HFFc6 (cell line): ENCODE data around the gene PPL. TPM values are rescaled to one million over a fixed set of nuclear protein-coding genes. Genes with fewer than 3 reads are reported as not detected.

Source experiments
- DNase-seq: peaks from one replicate; pipeline ENCODE4 v3.0.0-alpha.2; 2018
- H3K27ac Mint-ChIP-seq: 2 replicates; pipeline ENCODE4 v1.8.0; 2020; ENCODE audit warnings: mild to moderate bottlenecking, mixed read lengths
- H3K27me3 Mint-ChIP-seq: 2 replicates; pipeline ENCODE4 v1.8.0; 2021; ENCODE audit warnings: mild to moderate bottlenecking, moderate library complexity, mixed read lengths; ENCODE audit not compliant: insufficient read depth
- H3K36me3 Mint-ChIP-seq: 2 replicates; pipeline ENCODE4 v1.8.0; 2021; ENCODE audit warnings: low read depth, mixed read lengths
- H3K4me1 Mint-ChIP-seq: 2 replicates; pipeline ENCODE4 v1.8.0; 2020; ENCODE audit warnings: low read depth, mixed read lengths
- H3K4me3 Mint-ChIP-seq: 2 replicates; pipeline ENCODE4 v1.8.0; 2020; ENCODE audit warnings: mild to moderate bottlenecking, moderate library complexity, mixed read lengths
- H3K9me3 Mint-ChIP-seq: 2 replicates; pipeline ENCODE4 v1.8.0; 2020; ENCODE audit warnings: mild to moderate bottlenecking, mixed read lengths
- CTCF ChIP-seq: fragments of 200-600 bp; sonication (generic); IDR thresholded peaks from 2 replicates; pipeline ENCODE4 v1.5.0; 2021; ENCODE audit warnings: antibody characterized with exemption, mild to moderate bottlenecking
- total RNA-seq, 6 experiments: library from RNA; stranded (reverse); fragmentation: NEBNext Ultra II Directional; extraction: Animal tissue kit (Norgen Biotek cat#: 25700); gene quantifications; 2 replicates in 1 of 6; 3 replicates in 5 of 6; pipeline ENCODE4 v1.2.3, GENCODE V29; 2021

PPL gene
- total RNA-seq, 6 experiments from 2014 or later: 0.02 to 0.06 (median 0.05) TPM; not detected in 3

DNA sequence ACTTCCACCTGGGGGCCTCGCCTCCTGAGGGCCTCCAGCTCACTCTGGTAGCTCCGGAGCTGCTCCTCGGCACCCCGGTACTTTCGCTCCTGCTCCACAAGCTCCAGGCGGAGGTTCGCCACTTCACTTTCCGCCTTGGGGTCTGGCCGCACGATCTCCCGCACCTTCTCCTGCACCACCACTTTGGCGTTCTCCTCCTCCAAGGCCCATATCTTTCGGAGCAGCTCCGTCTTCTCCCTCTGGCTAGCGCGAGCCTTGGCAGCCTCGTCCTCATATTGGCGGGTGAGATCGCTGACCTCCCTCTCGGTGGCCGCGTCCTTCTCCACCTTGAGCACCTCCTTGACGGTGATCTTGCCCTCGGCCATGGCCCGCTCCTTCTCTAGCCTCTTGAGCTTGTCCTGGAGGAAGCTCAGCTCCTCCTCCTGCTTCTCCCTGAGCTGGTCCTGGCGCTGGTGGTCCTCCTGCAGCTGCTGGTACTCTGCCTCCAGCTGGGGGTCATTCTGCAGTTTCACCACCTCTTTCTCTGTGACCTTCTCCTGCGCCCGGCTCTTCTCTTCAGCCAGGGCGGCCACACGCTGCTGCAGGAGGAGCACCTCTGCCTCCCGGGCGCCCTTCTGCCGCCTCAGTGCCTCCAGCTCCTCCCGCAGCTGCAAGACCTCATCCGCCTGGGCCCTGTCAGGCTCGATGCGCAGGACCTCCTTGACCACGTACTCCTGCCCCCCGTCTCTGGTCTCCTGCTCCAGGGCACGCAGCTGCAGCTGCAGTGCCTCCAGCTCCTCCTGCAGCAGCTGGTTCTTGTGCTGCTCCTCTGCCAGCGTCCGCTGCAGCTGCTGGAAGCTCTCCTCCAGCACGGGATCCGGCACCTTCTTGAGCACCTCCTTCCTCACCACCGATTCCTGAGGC is 51.7 kb downstream of the PPL start:
- H3K27me3 Mint-ChIP-seq: no peaks in the 10 kb centered on the region; the same call in none of the 2 replicates

GRCh38 chr16:4884209-4884608 is 52.7 kb downstream of the PPL start:
- Mint-ChIP-seq H3K9me3 (no peaks in the 10 kb centered on the region), H3K36me3 (peaks cover 53% of the 10 kb centered on the region), H3K27me3 (no peaks in the 10 kb centered on the region; the same call in none of the 2 replicates), H3K4me3 (no peak overlapping the region), H3K27ac (no peak overlapping the region), H3K4me1 (peaks cover 20% of the 10 kb centered on the region)
- no peak for DNase-seq
- no peak for TF ChIP-seq CTCF

More for the DNA sequence above, 51.7 kb downstream of the PPL start:
- peaks cover 19% of the 10 kb centered on the region for H3K4me1 Mint-ChIP-seq
- DNase-seq: no peak
- H3K36me3 Mint-ChIP-seq: peaks cover 47% of the 10 kb centered on the region
- no peak overlapping the region for H3K4me3 Mint-ChIP-seq
- no peak for TF ChIP-seq CTCF
- H3K9me3 Mint-ChIP-seq: no peaks in the 10 kb centered on the region
- H3K27ac Mint-ChIP-seq: no peak overlapping the region

- H3K36me3 Mint-ChIP-seq: peaks cover 59% of the 10 kb centered on the region
- no peaks in the 10 kb centered on the region for H3K9me3 Mint-ChIP-seq
- H3K27me3 Mint-ChIP-seq: peaks cover 2% of the 10 kb centered on the region
- peaks cover 26% of the 10 kb centered on the region for H3K4me1 Mint-ChIP-seq
- no peak overlapping the region for H3K27ac Mint-ChIP-seq
- no peak for TF ChIP-seq CTCF
- DNase-seq: no peak
- no peak overlapping the region for H3K4me3 Mint-ChIP-seq
Observed at GRCh38 chr16:4883501-4883900, 53.4 kb downstream of the PPL start.

DNA sequence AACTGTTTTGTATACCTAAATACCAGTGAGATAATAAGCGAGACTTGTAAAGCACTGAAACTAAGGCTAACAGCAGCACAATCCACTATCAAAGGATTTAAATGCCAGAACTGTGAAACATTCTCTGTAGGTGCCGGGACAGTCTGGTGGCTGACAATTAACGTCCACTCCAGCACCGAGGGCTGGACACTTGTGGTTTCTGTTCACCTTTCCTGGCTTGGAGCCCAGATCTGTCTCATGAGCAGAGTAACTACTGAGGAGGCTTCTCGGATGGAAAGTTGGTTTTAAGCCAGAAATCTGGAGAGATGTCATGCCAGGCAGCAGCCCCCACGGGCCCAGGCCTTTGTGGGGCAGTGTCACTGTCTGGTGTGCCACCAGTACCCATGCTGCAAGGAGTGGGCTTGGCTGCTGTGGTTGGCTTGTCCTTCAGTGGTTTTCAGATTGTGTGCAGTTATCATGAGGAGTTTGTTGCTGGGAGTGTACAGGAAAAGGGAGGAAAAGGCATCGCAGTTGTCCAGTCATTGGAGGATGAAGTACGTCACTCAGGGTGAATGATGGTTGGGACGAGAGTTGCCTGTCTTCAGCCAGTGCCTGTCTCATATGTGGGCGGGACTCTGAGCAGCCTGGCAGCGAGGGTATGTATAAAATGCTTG is 54.2 kb downstream of the PPL start:
- no peak for TF ChIP-seq CTCF
- peaks cover 63% of the 10 kb centered on the region for H3K36me3 Mint-ChIP-seq
- H3K9me3 Mint-ChIP-seq: no peaks in the 10 kb centered on the region
- DNase-seq: peak; percentile 55
- peak overlapping the region; percentile 0 for H3K27ac Mint-ChIP-seq
- no peak overlapping the region for H3K4me3 Mint-ChIP-seq
- H3K27me3 Mint-ChIP-seq: peaks cover 2% of the 10 kb centered on the region
- peaks cover 26% of the 10 kb centered on the region for H3K4me1 Mint-ChIP-seq

- Mint-ChIP-seq H3K4me3 (no peak overlapping the region), H3K4me1 (peaks cover 26% of the 10 kb centered on the region), H3K36me3 (peaks cover 63% of the 10 kb centered on the region), H3K27ac (peak overlapping the region; percentile 0), H3K27me3 (peaks cover 2% of the 10 kb centered on the region), H3K9me3 (no peaks in the 10 kb centered on the region)
- DNase-seq: no peak
- TF ChIP-seq CTCF: no peak
Observed at GRCh38 chr16:4882000-4882632, 54.8 kb downstream of the PPL start.
